HepG2 (cell line): ENCODE measurements around the gene ESRP2. TPM values are rescaled to one million over a fixed set of nuclear protein-coding genes. Genes with fewer than 3 reads are reported as not detected.

Experiments
- BRD4 ChIP-seq: sonication (generic); formaldehyde crosslinking; IDR thresholded peaks from 2 replicates; pipeline ENCODE4 v1.4.0; 2020; ENCODE audit warnings: missing genetic modification reagents
- DNMT1 ChIP-seq: sonication (generic); formaldehyde crosslinking; IDR thresholded peaks from 2 replicates; pipeline ENCODE4 v1.5.1; 2020; ENCODE audit warnings: mild to moderate bottlenecking, missing genetic modification reagents
- EP300 ChIP-seq, 3 experiments: sonication (generic) in 1 of 3; formaldehyde crosslinking in 1 of 3; IDR thresholded peaks; 2 replicates each; pipeline versions ENCODE4 v1.5.1 to v1.6.1; 2011 to 2020; ENCODE audit warnings: low read depth in 2 of 3, low read length in 2 of 3, borderline replicate concordance in 1 of 3, improper control_type of control experiment in 1 of 3, mild to moderate bottlenecking in 1 of 3, missing genetic modification reagents in 1 of 3, moderate library complexity in 1 of 3
- GABPB1 ChIP-seq: IDR thresholded peaks from 2 replicates; pipeline ENCODE4 v1.6.1; 2016; ENCODE audit warnings: mild to moderate bottlenecking, missing genetic modification reagents, moderate library complexity, missing compliant biosample characterization
- HMGXB4 ChIP-seq, 2 experiments: sonication (generic) in 1 of 2; formaldehyde crosslinking in 1 of 2; IDR thresholded peaks; 2 replicates each; pipeline versions ENCODE4 v1.4.0 to v1.6.1; 2018 to 2020; ENCODE audit warnings: missing genetic modification reagents in 2 of 2, borderline replicate concordance in 1 of 2, low read depth in 1 of 2, mild to moderate bottlenecking in 1 of 2, missing biosample characterization in 1 of 2
- HOXA5 ChIP-seq: sonication (generic); formaldehyde crosslinking; IDR thresholded peaks from 2 replicates; pipeline ENCODE4 v1.4.0; 2020; ENCODE audit warnings: missing genetic modification reagents
- MAF1 ChIP-seq: sonication (generic); formaldehyde crosslinking; IDR thresholded peaks from 2 replicates; pipeline ENCODE4 v1.5.0; 2020; ENCODE audit warnings: missing genetic modification reagents, borderline replicate concordance
- MIXL1 ChIP-seq: IDR thresholded peaks from 2 replicates; pipeline ENCODE4 v1.6.1; 2016
- MXD1 ChIP-seq: sonication (generic); formaldehyde crosslinking; IDR thresholded peaks from 2 replicates; pipeline ENCODE4 v1.4.0; 2020; ENCODE audit warnings: mild to moderate bottlenecking, missing genetic modification reagents
- NBN ChIP-seq: fragments of 450-650 bp; conservative IDR thresholded peaks from 2 replicates; pipeline ENCODE4 v1.6.1; 2017
- NR2F1 ChIP-seq, 2 experiments: fragments of 450-650 bp in 1 of 2; formaldehyde crosslinking in 1 of 2; IDR thresholded peaks; 2 replicates each; pipeline versions ENCODE4 v1.5.0 to v1.6.1; 2016 to 2020; ENCODE audit warnings: mild to moderate bottlenecking in 1 of 2, missing compliant biosample characterization in 1 of 2, missing genetic modification reagents in 1 of 2, moderate library complexity in 1 of 2
- POLR2AphosphoS2 ChIP-seq: IDR thresholded peaks from 2 replicates; pipeline ENCODE4 v1.6.1; 2011; ENCODE audit warnings: low read depth, low read length, improper control_type of control experiment
- PRDM10 ChIP-seq: sonication (generic); formaldehyde crosslinking; IDR thresholded peaks from 2 replicates; pipeline ENCODE4 v1.4.0; 2020; ENCODE audit warnings: low read depth, missing genetic modification reagents
- SOX13 ChIP-seq, 3 experiments: fragments of 450-650 bp in 1 of 3; sonication (generic) in 1 of 3; formaldehyde crosslinking in 1 of 3; IDR thresholded peaks in 2 of 3; conservative IDR thresholded peaks in 1 of 3; 2 replicates each; pipeline versions ENCODE4 v1.5.0 to v1.6.1; 2016 to 2020; ENCODE audit warnings: antibody characterized with exemption in 1 of 3, mild to moderate bottlenecking in 1 of 3, missing compliant biosample characterization in 1 of 3, missing genetic modification reagents in 1 of 3, moderate library complexity in 1 of 3
- TERF1 ChIP-seq: sonication (generic); formaldehyde crosslinking; IDR thresholded peaks from 2 replicates; pipeline ENCODE4 v1.8.0; 2022; ENCODE audit warnings: mild to moderate bottlenecking, missing genetic modification reagents, moderate library complexity
- ZC3H13 ChIP-seq: sonication (generic); formaldehyde crosslinking; IDR thresholded peaks from 2 replicates; pipeline ENCODE4 v1.8.1; 2023; ENCODE audit warnings: mild to moderate bottlenecking, missing genetic modification reagents, moderate library complexity
- ZNF138 ChIP-seq: sonication (generic); formaldehyde crosslinking; IDR thresholded peaks from 2 replicates; pipeline ENCODE4 v1.5.0; 2020; ENCODE audit warnings: mild to moderate bottlenecking, low read depth, missing genetic modification reagents
- ZNF3 ChIP-seq: IDR thresholded peaks from 2 replicates; pipeline ENCODE4 v1.7.0; 2017; ENCODE audit warnings: inconsistent platforms
- ZNF30 ChIP-seq: sonication (generic); formaldehyde crosslinking; IDR thresholded peaks from 2 replicates; pipeline ENCODE4 v1.5.0; 2020; ENCODE audit warnings: mild to moderate bottlenecking, missing genetic modification reagents
- ZNF337 ChIP-seq: sonication (generic); formaldehyde crosslinking; IDR thresholded peaks from 2 replicates; pipeline ENCODE4 v1.5.1; 2020; ENCODE audit warnings: missing genetic modification reagents, low read depth, mild to moderate bottlenecking, borderline replicate concordance
- ZNF563 ChIP-seq: sonication (generic); formaldehyde crosslinking; IDR thresholded peaks from 2 replicates; pipeline ENCODE4 v1.8.0; 2022; ENCODE audit warnings: mild to moderate bottlenecking, moderate library complexity, missing genetic modification reagents
- polyA plus RNA-seq, 8 experiments: library from polyadenylated mRNA; depleted of rRNA in 3 of 8; stranded (reverse) in 7 of 8; unstranded in 1 of 8; fragments of >200 nt; fragmentation: Illumina TruSeq in 4 of 8; extraction: Trizol in 4 of 8; gene quantifications; 2 replicates each; pipeline versions ENCODE4 v1.2.1 to v1.2.3, GENCODE V29; 2011 to 2016; ENCODE audit warnings: low read depth in 4 of 8, missing spikeins in 1 of 8, mixed read lengths in 1 of 8; ENCODE audit not compliant: insufficient read depth in 1 of 8
- total RNA-seq, 5 experiments: library from RNA; depleted of rRNA; stranded (reverse); fragments of >200 nt; fragmentation: Illumina TruSeq; extraction: Trizol; gene quantifications; 2 replicates each; pipeline ENCODE4 v1.2.3, GENCODE V29; 2016; ENCODE audit warnings: low read depth in 1 of 5

The ESRP2 gene
- total and polyA plus RNA-seq, 2 of the 13 experiments (the other 11 are each of a cell fraction or from before 2014, with no cell fraction given) = 21.1 to 32.4 TPM

GRCh38 chr16:68236137-68236825 lies 354 bp upstream of the ESRP2 start (continued):
- TF ChIP-seq PRDM10 (CRISPR knock-in tag) = no peak
- TF ChIP-seq ZNF30 (CRISPR knock-in tag) = no peak
- TF ChIP-seq ZNF563 (CRISPR knock-in tag) = peak; percentile 55
- no peak; a peak in 1 of 4 replicates for TF ChIP-seq NR2F1 (CRISPR knock-in tag; IDR thresholded peaks at IDR 0.05)
- TF ChIP-seq NBN = no peak
- TF ChIP-seq GABPB1 = peak; percentile 9; the same call in 1 of the 2 replicates
- TF ChIP-seq ZNF138 (CRISPR knock-in tag) = no peak
- TF ChIP-seq HMGXB4 (CRISPR knock-in tag; IDR thresholded peaks at IDR 0.05; ENCODE audit: borderline replicate concordance in 1 of 2, low read depth in 1 of 2) = 0 out of 4 replicates have a peak, but pooled peaks of 1 of the 2 experiments have one; percentile 10
- no peak for TF ChIP-seq EP300 (IDR thresholded peaks at IDR 0.05; ENCODE audit: low read depth in 2 of 2, low read length in 2 of 2)
- no peak for TF ChIP-seq EP300 (CRISPR knock-in tag; IDR thresholded peaks at IDR 0.05; ENCODE audit: borderline replicate concordance)
- no peak; the same call in 1 of the 2 replicates for TF ChIP-seq BRD4 (CRISPR knock-in tag)
- peak; percentile 65; the same call in 1 of the 2 replicates for TF ChIP-seq HOXA5 (CRISPR knock-in tag)
- no peak for TF ChIP-seq DNMT1 (CRISPR knock-in tag)
- TF ChIP-seq ZC3H13 (CRISPR knock-in tag) = peak; percentile 93
- TF ChIP-seq MAF1 (CRISPR knock-in tag) = peak; percentile 85; the same call in 1 of the 2 replicates
- no peak; the same call in 1 of the 2 replicates for TF ChIP-seq ZNF337 (CRISPR knock-in tag)
- TF ChIP-seq ZNF3 (CRISPR knock-in tag) = 0 out of 2 replicates have a peak, but pooled peaks have one; percentile 35
- no peak for TF ChIP-seq MIXL1 (CRISPR knock-in tag)
- TF ChIP-seq POLR2AphosphoS2 = peak; percentile 80
- no peak for TF ChIP-seq SOX13 (IDR thresholded peaks at IDR 0.05)
- no peak; a peak in 1 of 4 replicates for TF ChIP-seq SOX13 (CRISPR knock-in tag; conservative IDR thresholded peaks at IDR 0.05 in 1 of 2, IDR thresholded peaks at IDR 0.05 in 1 of 2)
- TF ChIP-seq MXD1 (CRISPR knock-in tag) = peak; percentile 33
- peak; percentile 81; the same call in 1 of the 2 replicates for TF ChIP-seq TERF1 (CRISPR knock-in tag)
